Omental fat pad (tissue), 4 donors: ENCODE results near the gene XPO4. TPM values are rescaled to one million over a fixed set of nuclear protein-coding genes. Genes with fewer than 3 reads are reported as not detected.
"Not testable (repeated sequence)": the region's sequence is repeated elsewhere in the genome, so short reads cannot be mapped to it uniquely, and the experiment has no call there.

Experiments
- ATAC-seq: fragments of 150-250 bp; one replicate; pipeline ENCODE4 v1.9.1; 2016; ENCODE audit warnings: mild to moderate bottlenecking, moderate library complexity; ENCODE audit not compliant: low FRiP score
- DNase-seq: peaks from one replicate; pipeline ENCODE4 v3.0.0-alpha.2; 2019; ENCODE audit warnings: low spot score
- CTCF ChIP-seq, 3 donors: fragments of 450-650 bp; IDR thresholded peaks; one replicate each; pipeline ENCODE4 v1.5.1; 2016 to 2017; ENCODE audit warnings: antibody characterized with exemption in 3 of 3, mild to moderate bottlenecking in 3 of 3, moderate library complexity in 2 of 3
- total RNA-seq, 4 donors: library from RNA; depleted of rRNA; stranded (reverse); fragments of >200 nt; gene quantifications; one replicate each; pipeline ENCODE4 v1.1.0, GENCODE V29; 2016

The XPO4 gene
- total RNA-seq, 4 donors from 2014 or later = 14.5 to 24.5 (median 15.1) TPM

GRCh38 chr13:20927596-20928257 lies 25.2 kb upstream of the XPO4 start:
- no peak for TF ChIP-seq CTCF (IDR thresholded peaks at IDR 0.05)
- DNase-seq (no peak), ATAC-seq (no peak)

GRCh38 chr13:20925395-20925790 lies 22.8 kb upstream of the XPO4 start:
- not testable (repeated sequence) for DNase-seq, ATAC-seq

GRCh38 chr13:20924758-20925394 lies 22.3 kb upstream of the XPO4 start:
- ATAC-seq = no peak
- peak; percentile 94 for DNase-seq
- peak in 2 of 3 donors; percentile 16 to 32 for TF ChIP-seq CTCF (IDR thresholded peaks at IDR 0.05)

- DNase-seq = no peak
- TF ChIP-seq CTCF (IDR thresholded peaks at IDR 0.05) = no peak
- no peak for ATAC-seq
These were observed 20.7 kb upstream of the XPO4 start for GRCh38 chr13:20923272-20923671.

- no peak for ATAC-seq
- no peak for TF ChIP-seq CTCF (IDR thresholded peaks at IDR 0.05)
- DNase-seq = no peak
These were observed 19.0 kb upstream of the XPO4 start for GRCh38 chr13:20921572-20921971.

GRCh38 chr13:20915676-20916075 lies 13.1 kb upstream of the XPO4 start:
- DNase-seq, ATAC-seq: not testable (repeated sequence)

- TF ChIP-seq CTCF (IDR thresholded peaks at IDR 0.05) = no peak
- ATAC-seq = no peak
- DNase-seq = no peak
These were observed 8.5 kb upstream of the XPO4 start for GRCh38 chr13:20911037-20911436.

- ATAC-seq (no peak), DNase-seq (no peak)
- TF ChIP-seq CTCF (IDR thresholded peaks at IDR 0.05) = no peak
These were observed 6.4 kb upstream of the XPO4 start for GRCh38 chr13:20908714-20909497.
